Measurements from ENCODE around the gene NGB.

The NGB gene

GRCh38 chr14:77236814-77237213 lies 34.2 kb downstream of the NGB start:
- no peak for TF ChIP-seq CTCF (IDR thresholded peaks at IDR 0.05; ENCODE audit: low read depth, low read length)
- DNase-seq (ENCODE audit: extremely low read depth, low read depth), result no peak

- TF ChIP-seq CTCF (IDR thresholded peaks at IDR 0.05; ENCODE audit: low read depth, low read length), result no peak
- no peak for DNase-seq (ENCODE audit: extremely low read depth, low read depth)
Observed at GRCh38 chr14:77231721-77232120, 39.3 kb downstream of the NGB start.

- no peak for DNase-seq (ENCODE audit: extremely low read depth, low read depth)
- no peak for TF ChIP-seq CTCF (IDR thresholded peaks at IDR 0.05; ENCODE audit: low read depth, low read length)
Observed at GRCh38 chr14:77230914-77231313, 40.1 kb downstream of the NGB start.

- no peak for DNase-seq (ENCODE audit: extremely low read depth, low read depth)
- TF ChIP-seq CTCF (IDR thresholded peaks at IDR 0.05; ENCODE audit: low read depth, low read length), result no peak
Observed at GRCh38 chr14:77228056-77228455, 43.0 kb downstream of the NGB start.

GRCh38 chr14:77225892-77226557 lies 45.0 kb downstream of the NGB start:
- TF ChIP-seq CTCF (IDR thresholded peaks at IDR 0.05; ENCODE audit: low read depth, low read length), result no peak
- DNase-seq (ENCODE audit: extremely low read depth, low read depth), result no peak

GRCh38 chr14:77225254-77225653 lies 45.8 kb downstream of the NGB start:
- no peak for DNase-seq (ENCODE audit: extremely low read depth, low read depth)
- no peak for TF ChIP-seq CTCF (IDR thresholded peaks at IDR 0.05; ENCODE audit: low read depth, low read length)

- no peak for TF ChIP-seq CTCF (IDR thresholded peaks at IDR 0.05; ENCODE audit: low read depth, low read length)
- DNase-seq (ENCODE audit: extremely low read depth, low read depth), result no peak
Observed at GRCh38 chr14:77224212-77224611, 46.8 kb downstream of the NGB start.
